SU-DHL-6 (cell line): ENCODE measurements around the gene SLC16A10.

Source experiments
- H2AFZ ChIP-seq: fragments of 200-600 bp; sonication (generic); 2 replicates; pipeline ENCODE4 v1.6.1; 2014; ENCODE audit warnings: low read depth, mild to moderate bottlenecking, moderate library complexity, mixed read lengths, antibody characterized with exemption, low read length; ENCODE audit not compliant: severe bottlenecking
- H3F3A ChIP-seq: fragments of 200-600 bp; shearing (Covaris generic); 2 replicates; pipeline ENCODE4 v1.6.0; 2016; ENCODE audit warnings: antibody characterized with exemption, mild to moderate bottlenecking; ENCODE audit not compliant: insufficient read depth
- H3K27ac ChIP-seq: fragments of 200-600 bp; sonication (generic); 2 replicates; pipeline ENCODE4 v1.5.1; 2016; ENCODE audit warnings: low read depth, mild to moderate bottlenecking, low read length, moderate library complexity, mixed read lengths
- H3K27me3 ChIP-seq: fragments of 200-600 bp; sonication (generic), shearing (Covaris generic); 2 replicates; pipeline ENCODE4 v1.6.0; 2014; ENCODE audit warnings: mild to moderate bottlenecking, low read length
- H3K36me3 ChIP-seq: fragments of 200-600 bp; sonication (generic); 2 replicates; pipeline ENCODE4 v1.6.1; 2014; ENCODE audit warnings: mild to moderate bottlenecking, low read length, mixed read lengths
- H3K4me2 ChIP-seq: fragments of 300-600, 200-600 bp; shearing (Covaris generic), sonication (generic); 2 replicates; pipeline ENCODE4 v1.6.0; 2014; ENCODE audit warnings: low read length, low read depth, mild to moderate bottlenecking; ENCODE audit not compliant: poor library complexity, severe bottlenecking
- H3K4me3 ChIP-seq: fragments of 200-600 bp; sonication (generic); 2 replicates; pipeline ENCODE4 v1.5.1; 2014; ENCODE audit warnings: antibody characterized with exemption, low read length, mild to moderate bottlenecking, mixed read lengths; ENCODE audit not compliant: insufficient read depth, poor library complexity, severe bottlenecking
- H3K79me2 ChIP-seq: fragments of 200-600 bp; sonication (generic); 2 replicates; pipeline ENCODE4 v1.6.1; 2014; ENCODE audit warnings: mild to moderate bottlenecking, low read length, moderate library complexity; ENCODE audit not compliant: insufficient read depth
- H3K9ac ChIP-seq: fragments of 200-600 bp; sonication (generic); 2 replicates; pipeline ENCODE4 v1.7.0; 2014; ENCODE audit warnings: mild to moderate bottlenecking, low read length
- H3K9me2 ChIP-seq: fragments of 200-600 bp; sonication (generic); replicated peaks from 2 replicates; pipeline ENCODE4 v1.6.1; 2014; ENCODE audit warnings: low read length; ENCODE audit not compliant: insufficient read depth
- H3K9me3 ChIP-seq: fragments of 200-600 bp; sonication (generic); 2 replicates; pipeline ENCODE4 v1.6.1; 2014; ENCODE audit warnings: low read length, mixed read lengths; ENCODE audit not compliant: insufficient read depth
- H4K20me1 ChIP-seq: fragments of 200-600 bp; sonication (generic); 2 replicates; pipeline ENCODE4 v1.6.1; 2014; ENCODE audit warnings: low read depth, mild to moderate bottlenecking, antibody characterized with exemption, low read length, moderate library complexity, mixed read lengths
- CTCF ChIP-seq: fragments of 200-600 bp; sonication (generic); IDR thresholded peaks from one replicate; pipeline ENCODE4 v1.5.1; 2017; ENCODE audit warnings: antibody characterized with exemption, mild to moderate bottlenecking, low read length, moderate library complexity; ENCODE audit not compliant: insufficient read depth, poor library complexity, severe bottlenecking
- EZH2phosphoT487 ChIP-seq: fragments of 200-600 bp; sonication (generic), shearing (Covaris generic); conservative IDR thresholded peaks from 2 replicates; pipeline ENCODE4 v1.6.1; 2018; ENCODE audit warnings: mild to moderate bottlenecking, antibody characterized with exemption, low read length, moderate library complexity, mixed read lengths

SLC16A10 gene

GRCh38 chr6:111280445-111280955 lies 193.2 kb downstream of the SLC16A10 start:
- no peaks in the 10 kb centered on the region for H3K9me3 ChIP-seq
- no peak overlapping the region for H3K4me3 ChIP-seq
- H3K9me2 ChIP-seq, result no peaks in the 10 kb centered on the region
- H3K4me2 ChIP-seq, result no peak overlapping the region
- no peaks in the 10 kb centered on the region for H4K20me1 ChIP-seq
- peaks cover 16% of the 10 kb centered on the region for H3K36me3 ChIP-seq
- no peaks in the 10 kb centered on the region for H3F3A ChIP-seq
- no peaks in the 10 kb centered on the region; the same call in 1 of the 2 replicates for H3K79me2 ChIP-seq
- no peak overlapping the region for H3K27ac ChIP-seq
- no peak overlapping the region for H2AFZ ChIP-seq
- no peaks in the 10 kb centered on the region for H3K27me3 ChIP-seq
- TF ChIP-seq CTCF (no peak), EZH2phosphoT487 (no peak)
- no peak overlapping the region for H3K9ac ChIP-seq
